Pancreas (tissue), 10 donors: Measurements from ENCODE around the gene VAV2. TPM values are rescaled to one million over a fixed set of nuclear protein-coding genes. Genes with fewer than 3 reads are reported as not detected.
A peak's percentile ranks its signal among the peaks of the same experiment; 100 is the strongest.

Source experiments
- ATAC-seq, 4 donors: fragments of 200-7000 bp; cut with Tn5 transposase; one replicate each; pipeline versions ENCODE4 v1.8.0 to v1.9.1; 2020; ENCODE audit warnings: mild to moderate bottlenecking in 4 of 4, moderate library complexity in 4 of 4
- DNase-seq, 6 donors: peaks; one replicate each; pipeline ENCODE4 v3.0.0-alpha.2; 2020
- FAIRE-seq: peaks from 2 replicates; lab custom pipeline; 2012; peaks lifted over from hg19 to GRCh38; lab: Jason Lieb, UNC
- H3K27ac ChIP-seq, 4 donors: fragments of 200-600 bp; sonication (generic); 1 replicate in 3 of 4; 2 replicates in 1 of 4; pipeline versions ENCODE4 v1.5.0 to v1.8.0; 2020
- H3K27me3 ChIP-seq, 4 donors: fragments of 200-600 bp; one replicate each; pipeline ENCODE4 v1.8.0; 2021
- H3K36me3 ChIP-seq, 3 donors: fragments of 200-600 bp; sonication (generic) in 1 of 3; one replicate each; pipeline versions ENCODE4 v1.5.0 to v1.8.0; 2020 to 2021
- H3K4me1 ChIP-seq, 3 donors: fragments of 200-600 bp; one replicate each; pipeline ENCODE4 v1.8.0; 2021
- H3K4me3 ChIP-seq, 4 donors: fragments of 200-600 bp; sonication (generic) in 2 of 4; one replicate each; pipeline versions ENCODE4 v1.5.0 to v1.8.0; 2020 to 2021
- H3K9me3 ChIP-seq, 4 donors: fragments of 200-600 bp; one replicate each; pipeline ENCODE4 v1.8.0; 2021
- WGBS, 2 donors: extraction: QIAGEN DNeasy Blood & Tissue Kit; methylation state at CpG; one replicate each; pipeline ENCODE4 v1.1.7; 2013; 5-methylcytosine and 5-hydroxymethylcytosine counted together
- intact Hi-C, 3 donors: fragments of 100-400 bp; cut with DNase I; formaldehyde crosslinking; loops; one replicate each; pipeline versions ENCODE4 v1.11.1 to v1.14.2; 2022
- polyA plus RNA-seq, 2 donors: library from polyadenylated mRNA; stranded (reverse); fragments of 200-250 nt; gene quantifications; one replicate each; pipeline ENCODE4 v1.2.3, GENCODE V29; 2013
- total RNA-seq, 6 donors: library from RNA; stranded (reverse); fragmentation: NEBNext Ultra II Directional in 4 of 6; extraction: Animal tissue kit (Norgen Biotek cat#: 25700) in 4 of 6; gene quantifications; one replicate each; pipeline versions ENCODE4 v1.2.1 to v1.2.4, GENCODE V29; 2021 to 2023
- TF ChIP-seq, protein P1 (sequence below), 4 donors: fragments of 200-600 bp; sonication (generic) in 3 of 4; IDR thresholded peaks; one replicate each; pipeline versions ENCODE4 v1.5.0 to v1.8.0; 2021; ENCODE audit warnings: antibody characterized with exemption in 4 of 4
- donor health status: healthy with polysubstance abuse.
- donor health status: DM: no; HTN: no; CAD: no; lungs with moderate emphysema.
- donor health status: DM: no; HTN: no; CAD: no.
- donor health status: control.
- donor health status: control.
- donor health status: Bipolar disorder and iron deficiency.
- donor health status: DM: yes; HTN: yes; CAD: no.
- donor health status: DM: no; HTN: no; CAD: no.
- donor health status: DM: no; HTN: no; CAD: no.
- donor health status: DM: yes; HTN: yes; CAD: no.

Gene VAV2
- total and polyA plus RNA-seq, 8 donors: 20.5 to 41.0 (median 33.6) TPM

- Histone ChIP-seq H3K9me3 (no peaks in the 10 kb centered on the region), H3K4me3 (no peak overlapping the region), H3K27me3 (no peaks in the 10 kb centered on the region), H3K4me1 (peaks cover 3 to 4% (median 4%) of the 10 kb centered on the region in 3 donors), H3K36me3 (peaks cover 3 to 41% (median 30%) of the 10 kb centered on the region in 3 donors), H3K27ac (no peak overlapping the region)
- WGBS, 2 donors: 90% methylated on average over 29 of the region's 29 CpGs
- DNase-seq (peak in 1 of 6 donors; percentile 40), ATAC-seq (no peak), FAIRE-seq (no peak)
- TF ChIP-seq, protein P1, sequence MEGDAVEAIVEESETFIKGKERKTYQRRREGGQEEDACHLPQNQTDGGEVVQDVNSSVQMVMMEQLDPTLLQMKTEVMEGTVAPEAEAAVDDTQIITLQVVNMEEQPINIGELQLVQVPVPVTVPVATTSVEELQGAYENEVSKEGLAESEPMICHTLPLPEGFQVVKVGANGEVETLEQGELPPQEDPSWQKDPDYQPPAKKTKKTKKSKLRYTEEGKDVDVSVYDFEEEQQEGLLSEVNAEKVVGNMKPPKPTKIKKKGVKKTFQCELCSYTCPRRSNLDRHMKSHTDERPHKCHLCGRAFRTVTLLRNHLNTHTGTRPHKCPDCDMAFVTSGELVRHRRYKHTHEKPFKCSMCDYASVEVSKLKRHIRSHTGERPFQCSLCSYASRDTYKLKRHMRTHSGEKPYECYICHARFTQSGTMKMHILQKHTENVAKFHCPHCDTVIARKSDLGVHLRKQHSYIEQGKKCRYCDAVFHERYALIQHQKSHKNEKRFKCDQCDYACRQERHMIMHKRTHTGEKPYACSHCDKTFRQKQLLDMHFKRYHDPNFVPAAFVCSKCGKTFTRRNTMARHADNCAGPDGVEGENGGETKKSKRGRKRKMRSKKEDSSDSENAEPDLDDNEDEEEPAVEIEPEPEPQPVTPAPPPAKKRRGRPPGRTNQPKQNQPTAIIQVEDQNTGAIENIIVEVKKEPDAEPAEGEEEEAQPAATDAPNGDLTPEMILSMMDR (IDR thresholded peaks at IDR 0.05): no peak
- intact Hi-C loops: no loop called here
Observed at GRCh38 chr9:134030821-134031470, 38.8 kb upstream of the VAV2 start.

DNA sequence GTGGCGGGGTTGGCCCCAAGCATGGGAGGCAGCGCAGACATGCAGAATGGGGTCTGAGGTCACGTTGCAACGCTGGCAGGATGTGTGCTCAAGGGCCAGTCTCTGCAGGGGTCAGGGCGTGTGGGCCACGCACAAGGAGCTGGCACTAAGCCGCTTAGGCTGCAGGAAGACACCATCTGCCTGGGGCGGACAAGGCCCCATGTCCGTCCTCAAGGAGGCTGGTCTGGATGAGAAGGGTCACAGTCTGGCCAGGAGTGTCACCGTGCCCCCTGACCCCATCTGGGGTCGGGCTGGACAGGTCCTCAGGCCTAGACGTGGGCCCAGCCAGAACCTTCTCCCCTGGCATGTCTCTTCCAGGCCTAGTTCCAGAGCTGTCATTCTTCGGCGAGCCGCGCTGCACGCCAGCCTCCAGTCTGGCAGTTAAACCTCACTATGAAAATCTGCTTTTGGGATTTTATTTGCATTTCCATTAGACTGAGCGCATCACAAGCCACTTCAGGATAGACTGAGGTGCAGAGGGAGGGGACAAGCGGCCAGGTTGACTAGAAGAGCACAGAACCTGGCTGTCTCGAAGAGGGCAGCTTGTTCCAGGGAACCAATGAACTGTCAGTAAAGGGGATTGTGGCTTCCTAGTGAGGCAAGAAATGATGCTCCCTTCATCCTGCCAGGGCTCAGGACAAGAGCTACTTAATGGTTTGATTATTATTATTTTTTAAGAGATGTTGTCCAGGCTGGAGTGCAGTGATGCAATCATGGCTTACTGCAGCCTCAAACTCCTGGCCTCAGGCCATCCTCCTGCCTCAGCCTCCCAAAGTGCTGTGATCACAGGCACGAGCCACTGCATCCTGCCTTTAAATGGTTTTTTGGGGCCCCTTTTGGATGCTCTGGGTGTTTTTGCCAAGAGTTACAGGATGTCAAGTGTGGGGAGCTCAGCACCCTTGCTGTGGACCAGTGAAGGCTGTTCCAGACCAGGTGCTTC is 37.4 kb upstream of the VAV2 start:
- no peak for FAIRE-seq
- H3K27ac ChIP-seq: no peak overlapping the region
- no peaks in the 10 kb centered on the region for H3K9me3 ChIP-seq
- intact Hi-C loops: no loop called here
- H3K27me3 ChIP-seq: no peaks in the 10 kb centered on the region
- peaks cover 3 to 29% (median 16%) of the 10 kb centered on the region in 3 donors for H3K36me3 ChIP-seq
- peak in 3 of 6 donors; percentile 11 to 63 (median 47) for DNase-seq
- ATAC-seq: no peak
- TF ChIP-seq, protein P1 (IDR thresholded peaks at IDR 0.05): no peak
- no peak overlapping the region for H3K4me3 ChIP-seq
- H3K4me1 ChIP-seq: peaks cover 5 to 6% (median 5%) of the 10 kb centered on the region in 3 donors
- WGBS, 2 donors: 92 to 94% methylated on average over 21 of the region's 21 CpGs

DNA sequence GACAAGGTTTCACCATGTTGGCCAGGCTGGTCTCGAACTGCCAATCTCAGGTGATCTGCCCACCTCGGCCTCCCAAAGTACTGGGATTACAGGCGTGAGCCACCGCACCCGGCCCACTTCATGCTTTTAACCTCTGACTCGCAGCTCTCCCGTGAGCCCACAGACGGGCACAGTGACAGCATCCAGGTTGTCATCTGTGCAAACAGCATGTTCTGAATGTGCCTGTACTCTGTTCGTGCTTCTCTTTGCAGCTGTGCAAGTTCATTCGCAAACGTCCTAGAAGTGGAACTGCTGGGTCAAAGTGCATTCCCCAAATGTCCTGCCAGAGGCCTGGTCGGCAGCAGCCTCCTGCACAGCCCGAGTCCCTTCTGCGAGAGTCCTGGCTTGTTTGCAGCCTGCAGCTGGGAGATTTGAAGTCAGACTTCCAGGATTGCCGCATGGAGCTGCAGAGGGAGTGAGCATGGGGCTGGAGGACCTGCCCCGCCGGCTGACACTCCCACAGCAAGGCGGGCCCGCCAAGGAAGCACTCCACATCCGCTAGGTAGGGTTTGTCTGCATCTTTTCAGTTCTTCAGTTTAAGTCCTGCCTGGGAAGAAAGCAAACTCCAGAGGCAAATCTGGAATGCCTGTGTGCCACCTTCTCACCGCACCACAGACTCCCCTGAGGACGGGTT is 36.6 kb upstream of the VAV2 start:
- WGBS, 2 donors: 88% methylated on average over 22 of the region's 22 CpGs
- peak in 3 of 6 donors; percentile 13 to 48 (median 35) for DNase-seq
- Histone ChIP-seq H3K27ac (no peak overlapping the region), H3K4me1 (peaks cover 5 to 6% (median 5%) of the 10 kb centered on the region in 3 donors), H3K27me3 (no peaks in the 10 kb centered on the region), H3K9me3 (no peaks in the 10 kb centered on the region), H3K36me3 (peaks cover 3 to 21% (median 7%) of the 10 kb centered on the region in 3 donors), H3K4me3 (no peak overlapping the region)
- TF ChIP-seq, protein P1 (IDR thresholded peaks at IDR 0.05): no peak
- FAIRE-seq: no peak
- intact Hi-C loops: no loop called here
- no peak for ATAC-seq

DNA sequence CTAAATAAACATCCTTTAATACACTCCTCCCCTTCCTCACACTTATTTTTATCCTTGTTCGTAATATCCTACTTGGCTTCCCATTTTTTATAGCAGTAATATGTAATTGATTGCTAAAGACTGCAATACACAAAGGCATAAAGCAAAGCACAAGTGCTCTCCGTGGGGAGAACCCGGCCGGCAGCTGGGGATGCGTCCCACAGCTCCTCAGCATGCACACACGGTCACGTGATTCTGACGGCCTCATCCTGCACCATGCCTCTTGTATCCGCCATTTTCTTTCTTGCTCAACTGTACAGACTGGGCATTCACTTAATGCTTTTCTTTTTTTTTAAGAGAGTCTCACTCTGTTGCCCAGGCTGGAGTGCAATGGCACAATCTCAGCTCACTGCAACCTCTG is 36.0 kb upstream of the VAV2 start:
- Histone ChIP-seq H3K27ac (no peak overlapping the region), H3K4me1 (peaks cover 5 to 6% (median 5%) of the 10 kb centered on the region in 3 donors), H3K27me3 (no peaks in the 10 kb centered on the region), H3K9me3 (no peaks in the 10 kb centered on the region), H3K36me3 (peaks cover 2 to 15% (median 6%) of the 10 kb centered on the region in 3 donors), H3K4me3 (no peak overlapping the region)
- 94 to 96% methylated on average over 9 of the region's 9 CpGs for WGBS, 2 donors
- ATAC-seq: no peak
- intact Hi-C loops: no loop called here
- peak in 1 of 6 donors; percentile 45 for DNase-seq
- no peak for FAIRE-seq
- TF ChIP-seq, protein P1 (IDR thresholded peaks at IDR 0.05): no peak
